ENCODE results near the gene LRFN5. TPM values are rescaled to one million over a fixed set of nuclear protein-coding genes. Genes with fewer than 3 reads are reported as not detected.
"Not testable (repeated sequence)": the region's sequence is repeated elsewhere in the genome, so short reads cannot be mapped to it uniquely, and the experiment has no call there.

Gene LRFN5
- 66.9 TPM for total RNA-seq

GRCh38 chr14:41606532-41607303, at the start of gene LRFN5:
LRFN5 (plus strand) TSS chr14:41606876.
- DNase-seq (ENCODE audit: low spot score in 2 of 2) (peak; percentile 36 to 52), FAIRE-seq (no peak)

- DNase-seq (ENCODE audit: low spot score in 2 of 2): no peak
- no peak for FAIRE-seq
Observed at GRCh38 chr14:41558490-41558889, 48.2 kb upstream of the LRFN5 start.

- DNase-seq (ENCODE audit: low spot score in 2 of 2); FAIRE-seq: not testable (repeated sequence)
Observed at GRCh38 chr14:41566864-41567263, 39.8 kb upstream of the LRFN5 start.

GRCh38 chr14:41568979-41569378, 37.7 kb upstream of the LRFN5 start:
- DNase-seq (ENCODE audit: low spot score in 2 of 2) (no peak), FAIRE-seq (no peak)

DNA sequence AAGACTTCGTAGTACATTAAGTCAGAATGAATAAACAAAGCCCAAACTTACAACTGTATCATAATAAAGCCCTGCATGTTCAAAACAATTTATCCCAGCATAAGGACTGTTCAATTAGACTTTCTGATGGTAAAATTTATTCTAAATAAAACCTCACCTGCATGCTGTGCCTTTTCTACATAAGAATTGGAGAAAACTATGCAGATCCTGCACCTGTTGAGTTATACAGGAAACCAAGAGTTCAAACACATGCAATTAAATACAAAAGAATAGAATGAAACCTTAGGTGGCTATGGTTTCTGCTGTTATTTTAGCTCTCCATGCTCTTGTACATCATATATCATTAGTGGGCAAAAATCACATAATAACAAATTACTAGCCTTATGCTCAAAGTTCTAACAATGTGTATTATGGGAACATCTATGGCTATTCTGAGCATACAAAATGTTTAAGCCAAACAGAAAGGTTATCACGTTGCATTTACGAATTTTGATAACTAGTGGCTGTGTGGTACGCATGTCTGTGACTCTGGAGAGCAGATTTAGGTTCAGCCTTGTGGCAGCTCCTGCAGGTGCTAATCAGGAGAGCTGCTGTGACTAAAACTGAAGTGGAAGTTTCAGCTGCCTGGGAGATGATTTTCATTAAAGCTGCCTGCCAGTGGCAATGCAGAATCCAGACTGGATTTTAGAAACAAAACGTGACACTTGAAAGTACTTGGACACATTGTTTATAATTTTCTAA, 36.1 kb upstream of the LRFN5 start:
- no peak for FAIRE-seq
- no peak for DNase-seq (ENCODE audit: low spot score in 2 of 2)

GRCh38 chr14:41586237-41586636, 20.4 kb upstream of the LRFN5 start:
- DNase-seq (ENCODE audit: low spot score in 2 of 2) (no peak), FAIRE-seq (peak; percentile 36)

GRCh38 chr14:41597647-41598046, 9.0 kb upstream of the LRFN5 start:
- FAIRE-seq (no peak), DNase-seq (ENCODE audit: low spot score in 2 of 2) (no peak)

DNA sequence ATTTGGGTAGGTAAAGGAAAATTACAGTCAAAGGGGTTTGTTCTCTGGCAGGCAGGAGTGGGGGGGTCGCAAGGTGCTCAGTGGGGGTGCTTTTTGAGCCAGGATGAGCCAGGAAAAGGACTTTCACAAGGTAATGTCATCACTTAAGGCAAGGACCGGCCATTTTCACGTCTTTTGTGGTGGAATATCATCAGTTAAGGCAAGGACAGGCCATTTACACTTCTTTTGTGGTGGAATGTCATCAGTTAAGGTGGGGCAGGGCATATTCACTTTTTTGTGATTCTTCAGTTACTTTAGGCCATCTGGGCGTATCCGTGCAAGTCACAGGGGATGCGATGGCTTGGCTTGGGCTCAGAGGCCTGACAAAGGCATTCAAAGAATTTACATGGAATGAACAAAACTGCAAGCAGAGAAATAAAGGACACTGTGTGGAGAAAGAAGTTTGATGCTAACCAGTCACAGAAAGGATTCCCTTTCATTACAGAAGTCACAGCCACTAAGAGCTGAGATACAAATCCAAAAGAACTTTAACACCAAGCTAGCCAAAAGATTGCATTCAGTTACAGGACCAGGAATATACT, 6.8 kb upstream of the LRFN5 start:
- not testable (repeated sequence) for FAIRE-seq; DNase-seq (ENCODE audit: low spot score in 2 of 2)

- DNase-seq (ENCODE audit: low spot score in 2 of 2) (peak in 1 of 2 donors; percentile 25), FAIRE-seq (no peak)
Observed at GRCh38 chr14:41604721-41605531, 1.8 kb upstream of the LRFN5 start.

GRCh38 chr14:41605550-41606281, 960 bp upstream of the LRFN5 start:
- FAIRE-seq (no peak), DNase-seq (ENCODE audit: low spot score in 2 of 2) (peak; percentile 22 to 29)

DNA sequence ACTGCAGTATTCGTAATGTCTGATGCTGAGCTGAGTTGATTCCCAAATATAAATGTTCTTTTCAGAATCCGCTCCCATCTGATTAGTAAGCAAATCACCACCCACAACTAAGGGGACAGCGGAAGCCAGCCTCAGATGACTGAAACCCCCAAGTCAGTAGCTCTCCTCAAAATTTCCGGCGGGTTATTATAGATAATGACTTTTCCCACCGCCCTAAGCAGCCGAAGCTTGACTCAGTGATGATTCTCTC, 469 bp upstream of the LRFN5 start:
- no peak for FAIRE-seq
- peak; percentile 33 to 39 for DNase-seq (ENCODE audit: low spot score in 2 of 2)

- DNase-seq (ENCODE audit: low spot score in 2 of 2) (no peak), FAIRE-seq (no peak)
Observed at GRCh38 chr14:41607304-41607775, 664 bp downstream of the LRFN5 start.

DNA sequence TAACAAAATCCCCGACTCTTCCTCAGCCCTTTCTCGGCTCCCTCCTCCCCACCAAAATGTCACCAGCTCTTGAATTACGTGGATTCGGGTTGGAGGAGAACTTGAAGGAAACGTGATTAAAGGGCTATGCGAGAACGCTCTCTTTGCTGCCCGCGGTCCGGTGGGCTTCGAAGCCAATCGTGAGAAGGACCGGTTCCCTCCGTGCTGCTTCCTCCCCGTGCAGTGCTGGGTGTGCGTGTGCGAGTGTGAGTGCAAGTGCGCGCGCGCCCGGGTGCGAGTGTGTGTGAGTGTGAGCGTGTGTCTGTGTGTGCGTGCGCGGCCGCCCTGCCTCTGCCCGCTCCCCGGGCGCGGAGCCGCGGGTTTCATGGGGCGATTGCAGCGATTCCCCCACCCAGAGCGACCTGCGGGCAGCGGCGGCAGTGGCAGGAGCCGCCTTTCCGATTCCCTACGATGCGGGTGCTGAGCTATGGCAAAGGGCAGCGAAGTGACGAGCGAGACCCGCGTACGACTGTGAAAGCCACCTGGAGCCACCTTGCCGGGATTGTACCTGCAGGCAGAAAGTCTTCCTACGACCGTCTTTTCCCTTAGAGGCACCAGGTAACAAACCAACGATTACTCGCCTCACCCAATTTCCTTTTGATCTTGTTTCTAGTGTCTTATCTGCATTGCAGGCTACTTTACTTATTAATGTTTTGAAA, 1.4 kb downstream of the LRFN5 start:
- no peak for FAIRE-seq

DNA sequence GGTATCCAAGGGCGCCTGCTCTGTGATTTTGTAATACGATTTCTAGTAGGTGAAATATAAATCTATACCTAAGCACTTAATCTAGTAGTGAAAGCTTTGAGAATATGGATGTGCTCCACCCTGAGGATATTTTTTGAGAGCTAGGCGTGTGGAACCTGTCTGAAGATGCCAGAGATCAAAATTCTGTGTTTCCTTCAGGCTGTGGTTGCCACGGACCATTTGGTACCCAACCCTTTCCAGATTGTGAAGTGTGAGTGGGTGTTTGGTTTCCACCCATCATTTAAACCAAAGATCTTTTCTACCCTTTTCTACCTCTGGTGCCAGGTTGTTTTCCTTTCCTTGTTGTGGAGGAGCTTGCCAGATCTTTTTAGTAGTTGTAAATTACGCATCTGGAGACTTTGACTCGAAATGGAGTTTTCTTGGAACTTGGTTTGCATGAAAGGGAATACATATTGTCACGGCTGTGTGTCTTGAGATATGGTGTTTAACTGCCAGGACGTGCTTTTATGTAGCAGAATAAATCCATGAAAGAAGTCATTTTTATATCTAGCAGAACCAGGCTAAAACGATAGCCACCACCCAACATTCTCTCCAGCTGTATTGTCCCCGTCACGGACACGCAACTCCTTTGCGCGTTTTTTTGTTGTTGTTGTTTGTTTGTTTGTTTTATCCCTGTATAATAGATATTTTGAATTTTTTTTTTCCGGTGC, 2.2 kb downstream of the LRFN5 start:
- peak; percentile 14 to 20 for DNase-seq (ENCODE audit: low spot score in 2 of 2)
- FAIRE-seq: no peak

More for the DNA sequence above, 1.4 kb downstream of the LRFN5 start:
- no peak for DNase-seq (ENCODE audit: low spot score in 2 of 2)

DNA sequence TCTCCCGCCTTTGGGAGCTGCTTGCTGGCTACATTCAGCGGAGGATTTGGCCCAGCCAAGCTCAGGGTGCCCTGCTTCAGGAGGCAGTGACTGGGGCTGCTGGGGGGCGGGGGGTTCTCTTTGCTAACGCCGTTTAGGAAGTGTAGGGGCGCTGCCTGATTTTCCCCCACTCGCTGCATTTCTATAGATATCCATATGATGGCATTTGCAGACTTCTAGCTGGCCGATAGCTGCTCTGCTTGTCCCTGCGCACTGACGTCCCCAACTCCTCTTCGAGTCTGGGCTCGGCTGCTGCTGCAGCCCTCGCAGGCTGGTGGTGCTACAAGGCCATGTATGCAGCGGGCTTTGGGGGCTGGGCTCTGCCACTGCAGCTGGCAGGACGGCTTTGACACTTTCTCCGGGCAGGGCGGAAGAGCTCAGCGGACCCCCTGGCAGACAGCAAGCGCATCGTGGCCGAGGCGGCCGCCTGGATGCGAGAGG, 3.1 kb downstream of the LRFN5 start:
- DNase-seq (ENCODE audit: low spot score in 2 of 2) (peak; percentile 46), FAIRE-seq (no peak)

- FAIRE-seq: no peak
- no peak for DNase-seq (ENCODE audit: low spot score in 2 of 2)
Observed at GRCh38 chr14:41615011-41615595, 8.4 kb downstream of the LRFN5 start.

DNA sequence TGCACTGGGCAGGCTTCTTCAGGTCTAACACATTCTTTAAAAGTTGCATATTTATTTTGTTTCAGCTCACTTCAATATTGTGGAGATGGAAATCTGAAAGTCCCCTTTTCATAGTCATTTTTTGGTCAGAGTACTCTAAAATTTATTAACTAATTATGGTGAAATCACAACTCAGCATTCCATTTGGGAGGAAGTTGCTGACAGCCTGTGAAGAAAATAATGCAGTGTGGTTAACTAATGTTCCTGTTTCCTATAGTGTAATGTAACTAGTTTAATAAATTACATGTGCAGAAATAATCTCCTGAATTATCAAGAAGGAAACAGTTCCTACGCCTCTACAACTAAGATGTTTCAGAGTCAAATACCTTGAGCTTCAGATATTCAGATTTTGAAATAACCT, 17.1 kb downstream of the LRFN5 start:
- no peak for DNase-seq (ENCODE audit: low spot score in 2 of 2)
- no peak for FAIRE-seq

- no peak for DNase-seq (ENCODE audit: low spot score in 2 of 2)
- FAIRE-seq: no peak
Observed at GRCh38 chr14:41629876-41630275, 23.2 kb downstream of the LRFN5 start.
